ENCODE data around the gene TM6SF1. TPM values are rescaled to one million over a fixed set of nuclear protein-coding genes. Genes with fewer than 3 reads are reported as not detected.

The TM6SF1 gene
- 0.07 to 0.15 TPM (median 0.07 TPM) in 4 of 5 replicates, not detected in the other for total RNA-seq (2022; extraction: Qiagen RNA extraction)

GRCh38 chr15:83106994-83107840 lies at the start of gene TM6SF1:
Gene TM6SF1 (plus strand): TSS chr15:83107645. CDS start chr15:83107681, 36 bp downstream.

GRCh38 chr15:83066734-83067637 lies 40.5 kb upstream of the TM6SF1 start, which contains the start of gene BTBD1:
Gene BTBD1 (minus strand): TSS chr15:83067252. CDS start chr15:83067151, 101 bp downstream.

Other genes starting within 250 kb of the TM6SF1 start
- 16.7 to 22.5 TPM (median 17.8 TPM) in 5 replicates for gene HOMER2, start 154.9 kb upstream of the TM6SF1 start, total RNA-seq (2022; extraction: Qiagen RNA extraction)
- 41.9 to 60.3 TPM (median 45.9 TPM) in 5 replicates for gene RAMAC, start 121.4 kb upstream of the TM6SF1 start, total RNA-seq (2022; extraction: Qiagen RNA extraction)
- gene C15orf40, start 96.0 kb upstream of the TM6SF1 start, total RNA-seq (2022; extraction: Qiagen RNA extraction), result 43.7 to 49.0 TPM (median 47.5 TPM) in 5 replicates
- 48.0 to 62.4 TPM (median 55.8 TPM) in 5 replicates for gene BTBD1, start 40.4 kb upstream of the TM6SF1 start, total RNA-seq (2022; extraction: Qiagen RNA extraction)
- gene HDGFL3, start 100.2 kb downstream of the TM6SF1 start, total RNA-seq (2022; extraction: Qiagen RNA extraction), result 47.0 to 70.3 TPM (median 54.1 TPM) in 5 replicates
- gene BNC1, start 177.0 kb downstream of the TM6SF1 start, total RNA-seq (2022; extraction: Qiagen RNA extraction), result 0.69 to 0.95 TPM (median 0.86 TPM) in 5 replicates